ENCODE data around the gene NKX6-1.

Gene NKX6-1

GRCh38 chr4:84498935-84499623, at the start of gene NKX6-1:
Gene NKX6-1, minus strand, starts transcription at chr4:84499292. Its CDS starts 1,064 bp downstream, at chr4:84498228.
- peaks cover 8% of the 10 kb centered on the region; the same call in 1 of the 2 replicates for H3K27me3 ChIP-seq (ENCODE audit: control insufficient read depth, low read length)
- H3K79me2 ChIP-seq (ENCODE audit: control insufficient read depth, low read length): no peaks in the 10 kb centered on the region
- TF ChIP-seq EZH2phosphoT487 (IDR thresholded peaks at IDR 0.05; ENCODE audit: borderline replicate concordance, low read length): no peak
- TF ChIP-seq, protein P1, sequence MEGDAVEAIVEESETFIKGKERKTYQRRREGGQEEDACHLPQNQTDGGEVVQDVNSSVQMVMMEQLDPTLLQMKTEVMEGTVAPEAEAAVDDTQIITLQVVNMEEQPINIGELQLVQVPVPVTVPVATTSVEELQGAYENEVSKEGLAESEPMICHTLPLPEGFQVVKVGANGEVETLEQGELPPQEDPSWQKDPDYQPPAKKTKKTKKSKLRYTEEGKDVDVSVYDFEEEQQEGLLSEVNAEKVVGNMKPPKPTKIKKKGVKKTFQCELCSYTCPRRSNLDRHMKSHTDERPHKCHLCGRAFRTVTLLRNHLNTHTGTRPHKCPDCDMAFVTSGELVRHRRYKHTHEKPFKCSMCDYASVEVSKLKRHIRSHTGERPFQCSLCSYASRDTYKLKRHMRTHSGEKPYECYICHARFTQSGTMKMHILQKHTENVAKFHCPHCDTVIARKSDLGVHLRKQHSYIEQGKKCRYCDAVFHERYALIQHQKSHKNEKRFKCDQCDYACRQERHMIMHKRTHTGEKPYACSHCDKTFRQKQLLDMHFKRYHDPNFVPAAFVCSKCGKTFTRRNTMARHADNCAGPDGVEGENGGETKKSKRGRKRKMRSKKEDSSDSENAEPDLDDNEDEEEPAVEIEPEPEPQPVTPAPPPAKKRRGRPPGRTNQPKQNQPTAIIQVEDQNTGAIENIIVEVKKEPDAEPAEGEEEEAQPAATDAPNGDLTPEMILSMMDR (IDR thresholded peaks at IDR 0.05; ENCODE audit: low read depth, low read length, poor library complexity, severe bottlenecking): no peak
- H3K4me2 ChIP-seq (ENCODE audit: low read length): no peak within 1 kb of the TSS
- H3K27ac ChIP-seq (ENCODE audit: low read depth, low read length): no peak within 1 kb of the TSS
- H3K4me1 ChIP-seq (ENCODE audit: control insufficient read depth, low read length): no peaks in the 10 kb centered on the region
- no peaks in the 10 kb centered on the region for H3K36me3 ChIP-seq (ENCODE audit: control insufficient read depth, low read length)
- H3K4me3 ChIP-seq (ENCODE audit: low read length): no peak within 1 kb of the TSS
- H3K9me3 ChIP-seq (ENCODE audit: control insufficient read depth, insufficient read depth, low read length): peaks cover 4% of the 10 kb centered on the region; the same call in 1 of the 2 replicates
- no peaks in the 10 kb centered on the region for H3F3A ChIP-seq (ENCODE audit: control insufficient read depth, insufficient read depth)
- no peaks in the 10 kb centered on the region for H3K9me2 ChIP-seq (replicated peaks; ENCODE audit: control insufficient read depth, low read length)
- no peaks in the 10 kb centered on the region for H4K20me1 ChIP-seq (ENCODE audit: control insufficient read depth, insufficient read depth, low read depth, low read length)

- no peak for TF ChIP-seq EZH2phosphoT487 (IDR thresholded peaks at IDR 0.05; ENCODE audit: borderline replicate concordance, low read length)
- TF ChIP-seq, protein P1 (IDR thresholded peaks at IDR 0.05; ENCODE audit: low read depth, low read length, poor library complexity, severe bottlenecking): no peak
- no peaks in the 10 kb centered on the region for H3K4me1 ChIP-seq (ENCODE audit: control insufficient read depth, low read length)
- H3K36me3 ChIP-seq (ENCODE audit: control insufficient read depth, low read length): no peaks in the 10 kb centered on the region
- no peak overlapping the region for H3K4me3 ChIP-seq (ENCODE audit: low read length)
- no peaks in the 10 kb centered on the region for H3K9me2 ChIP-seq (replicated peaks; ENCODE audit: control insufficient read depth, low read length)
- no peaks in the 10 kb centered on the region for H3K27me3 ChIP-seq (ENCODE audit: control insufficient read depth, low read length)
- no peak overlapping the region for H3K4me2 ChIP-seq (ENCODE audit: low read length)
- H3F3A ChIP-seq (ENCODE audit: control insufficient read depth, insufficient read depth): no peaks in the 10 kb centered on the region
- no peaks in the 10 kb centered on the region for H3K9me3 ChIP-seq (ENCODE audit: control insufficient read depth, insufficient read depth, low read length)
- no peak overlapping the region for H3K27ac ChIP-seq (ENCODE audit: low read depth, low read length)
- no peaks in the 10 kb centered on the region for H3K79me2 ChIP-seq (ENCODE audit: control insufficient read depth, low read length)
- H4K20me1 ChIP-seq (ENCODE audit: control insufficient read depth, insufficient read depth, low read depth, low read length): no peaks in the 10 kb centered on the region
Measured at GRCh38 chr4:84547211-84547610, 48.1 kb upstream of the NKX6-1 start.

DNA sequence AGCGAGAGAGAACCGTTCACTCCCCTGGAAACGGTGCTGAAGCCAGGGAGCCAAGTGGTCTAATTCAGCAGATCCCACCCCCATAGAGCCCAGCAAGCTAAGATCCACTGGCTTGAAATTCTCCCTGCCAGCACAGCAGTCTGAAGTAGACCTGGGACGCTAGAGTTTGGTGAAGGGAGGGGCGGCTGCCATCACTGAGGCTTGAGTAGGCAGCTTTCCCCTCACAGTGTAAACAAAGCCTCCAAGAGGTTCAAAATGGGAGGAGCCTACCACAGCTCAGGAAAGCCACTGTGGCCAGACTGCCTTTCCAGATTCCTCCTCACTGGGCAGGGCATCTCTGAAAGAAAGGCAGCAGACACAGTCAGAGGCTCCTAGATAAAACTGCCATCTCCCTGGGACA, 46.0 kb upstream of the NKX6-1 start:
- no peak for TF ChIP-seq EZH2phosphoT487 (IDR thresholded peaks at IDR 0.05; ENCODE audit: borderline replicate concordance, low read length)
- TF ChIP-seq, protein P1 (IDR thresholded peaks at IDR 0.05; ENCODE audit: low read depth, low read length, poor library complexity, severe bottlenecking): no peak
- Histone ChIP-seq H3F3A (ENCODE audit: control insufficient read depth, insufficient read depth) (no peaks in the 10 kb centered on the region), H3K27me3 (ENCODE audit: control insufficient read depth, low read length) (no peaks in the 10 kb centered on the region), H3K9me3 (ENCODE audit: control insufficient read depth, insufficient read depth, low read length) (no peaks in the 10 kb centered on the region), H3K27ac (ENCODE audit: low read depth, low read length) (no peak overlapping the region), H3K36me3 (ENCODE audit: control insufficient read depth, low read length) (no peaks in the 10 kb centered on the region), H4K20me1 (ENCODE audit: control insufficient read depth, insufficient read depth, low read depth, low read length) (no peaks in the 10 kb centered on the region), H3K4me2 (ENCODE audit: low read length) (no peak overlapping the region), H3K4me1 (ENCODE audit: control insufficient read depth, low read length) (no peaks in the 10 kb centered on the region), H3K4me3 (ENCODE audit: low read length) (no peak overlapping the region), H3K79me2 (ENCODE audit: control insufficient read depth, low read length) (no peaks in the 10 kb centered on the region), H3K9me2 (replicated peaks; ENCODE audit: control insufficient read depth, low read length) (no peaks in the 10 kb centered on the region)
